Mesenchymal stem cell (in vitro differentiated cells and primary cell): ENCODE measurements around the gene PAX4.

Experiments
- DNase-seq: peaks from one replicate; pipeline ENCODE4 v3.0.0-alpha.2; 2013
- H2AFZ ChIP-seq: one replicate; pipeline ENCODE4 v1.6.1; 2013; ENCODE audit warnings: low read depth, mild to moderate bottlenecking, control low read depth, inconsistent platforms, low read length, moderate library complexity
- H2AK5ac ChIP-seq: 2 replicates; pipeline ENCODE4 v1.6.1; 2013; ENCODE audit warnings: low read length, moderate library complexity, mild to moderate bottlenecking, inconsistent platforms; ENCODE audit not compliant: severe bottlenecking
- H2BK120ac ChIP-seq: one replicate; pipeline ENCODE4 v1.6.1; 2013; ENCODE audit warnings: low read depth, mild to moderate bottlenecking, inconsistent platforms, low read length, moderate library complexity
- H2BK12ac ChIP-seq, 2 experiments: one replicate each; pipeline ENCODE4 v1.6.1; 2013; ENCODE audit warnings: inconsistent platforms in 2 of 2, low read length in 2 of 2, mild to moderate bottlenecking in 2 of 2, moderate library complexity in 2 of 2, control low read depth in 1 of 2
- H2BK15ac ChIP-seq: one replicate; pipeline ENCODE4 v1.6.1; 2013; ENCODE audit warnings: mild to moderate bottlenecking, low read depth, inconsistent platforms; ENCODE audit not compliant: poor library complexity, severe bottlenecking
- H2BK5ac ChIP-seq: 2 replicates; pipeline ENCODE4 v1.6.1; 2013; ENCODE audit warnings: low read depth, mild to moderate bottlenecking, low read length, control low read depth, inconsistent platforms; ENCODE audit not compliant: poor library complexity, severe bottlenecking
- H3K14ac ChIP-seq, 2 experiments: one replicate each; pipeline ENCODE4 v1.6.1; 2013; ENCODE audit warnings: inconsistent platforms in 2 of 2, low read length in 2 of 2, control low read depth in 1 of 2, mild to moderate bottlenecking in 1 of 2, moderate library complexity in 1 of 2
- H3K18ac ChIP-seq, 2 experiments: one replicate each; pipeline ENCODE4 v1.6.1; 2013; ENCODE audit warnings: inconsistent platforms in 2 of 2, low read length in 2 of 2, control low read depth in 1 of 2, low read depth in 1 of 2, mild to moderate bottlenecking in 1 of 2
- H3K23ac ChIP-seq, 2 experiments: one replicate each; pipeline ENCODE4 v1.6.1; 2013; ENCODE audit warnings: inconsistent platforms in 2 of 2, low read length in 2 of 2, mild to moderate bottlenecking in 2 of 2, moderate library complexity in 2 of 2, control low read depth in 1 of 2
- H3K27ac ChIP-seq: 2 replicates; pipeline ENCODE4 v1.5.1; 2013; ENCODE audit warnings: mild to moderate bottlenecking, moderate library complexity, low read length, control low read depth, inconsistent platforms; ENCODE audit not compliant: poor library complexity, severe bottlenecking
- H3K27me3 ChIP-seq, 2 experiments: 2 replicates each; pipeline versions ENCODE4 v1.6.1 to v1.7.0; 2013; ENCODE audit warnings: low read length in 2 of 2, mild to moderate bottlenecking in 2 of 2, moderate library complexity in 2 of 2, control low read depth in 1 of 2, inconsistent platforms in 1 of 2; ENCODE audit not compliant: control insufficient read depth in 1 of 2, insufficient read depth in 1 of 2
- H3K36me3 ChIP-seq, 2 experiments: 2 replicates each; pipeline versions ENCODE4 v1.6.1 to v1.7.0; 2013; ENCODE audit warnings: low read length in 2 of 2, control low read depth in 1 of 2, inconsistent platforms in 1 of 2, low read depth in 1 of 2, mild to moderate bottlenecking in 1 of 2; ENCODE audit not compliant: insufficient read depth in 2 of 2, control insufficient read depth in 1 of 2
- H3K4ac ChIP-seq, 2 experiments: one replicate each; pipeline ENCODE4 v1.6.1; 2013; ENCODE audit warnings: inconsistent platforms in 2 of 2, low read length in 2 of 2, mild to moderate bottlenecking in 2 of 2, moderate library complexity in 2 of 2, control low read depth in 1 of 2, low read depth in 1 of 2
- H3K4me1 ChIP-seq: 2 replicates; pipeline ENCODE4 v1.6.1; 2013; ENCODE audit warnings: low read depth, low read length, control low read depth; ENCODE audit not compliant: control insufficient read depth, insufficient read depth
- H3K4me2 ChIP-seq: 2 replicates; pipeline ENCODE4 v1.6.1; 2013; ENCODE audit warnings: low read length, mild to moderate bottlenecking, inconsistent platforms; ENCODE audit not compliant: poor library complexity, severe bottlenecking
- H3K4me3 ChIP-seq, 2 experiments: 2 replicates each; pipeline versions ENCODE4 v1.5.1 to v1.7.0; 2013; ENCODE audit warnings: low read length in 2 of 2, mild to moderate bottlenecking in 2 of 2, control low read depth in 1 of 2, low read depth in 1 of 2; ENCODE audit not compliant: insufficient read depth in 1 of 2
- H3K79me1 ChIP-seq: replicated peaks from 2 replicates; pipeline ENCODE4 v1.6.1; 2013; ENCODE audit warnings: mild to moderate bottlenecking, control low read depth, low read length, inconsistent platforms; ENCODE audit not compliant: poor library complexity, severe bottlenecking
- H3K9ac ChIP-seq: 2 replicates; pipeline ENCODE4 v1.7.0; 2013; ENCODE audit warnings: mild to moderate bottlenecking, low read length, moderate library complexity
- H3K9me3 ChIP-seq: 2 replicates; pipeline ENCODE4 v1.7.0; 2013; ENCODE audit warnings: mild to moderate bottlenecking, low read length; ENCODE audit not compliant: control insufficient read depth
- H4K8ac ChIP-seq: one replicate; pipeline ENCODE4 v1.6.1; 2013; ENCODE audit warnings: inconsistent platforms, mild to moderate bottlenecking, low read length, moderate library complexity
- H4K91ac ChIP-seq: one replicate; pipeline ENCODE4 v1.6.1; 2013; ENCODE audit warnings: mild to moderate bottlenecking, low read length, inconsistent platforms
- WGBS: methylation state at CpG from one replicate; pipeline ENCODE4 v1.1.7; 2013; ENCODE audit warnings: mixed read lengths; 5-methylcytosine and 5-hydroxymethylcytosine counted together

The PAX4 gene

DNA sequence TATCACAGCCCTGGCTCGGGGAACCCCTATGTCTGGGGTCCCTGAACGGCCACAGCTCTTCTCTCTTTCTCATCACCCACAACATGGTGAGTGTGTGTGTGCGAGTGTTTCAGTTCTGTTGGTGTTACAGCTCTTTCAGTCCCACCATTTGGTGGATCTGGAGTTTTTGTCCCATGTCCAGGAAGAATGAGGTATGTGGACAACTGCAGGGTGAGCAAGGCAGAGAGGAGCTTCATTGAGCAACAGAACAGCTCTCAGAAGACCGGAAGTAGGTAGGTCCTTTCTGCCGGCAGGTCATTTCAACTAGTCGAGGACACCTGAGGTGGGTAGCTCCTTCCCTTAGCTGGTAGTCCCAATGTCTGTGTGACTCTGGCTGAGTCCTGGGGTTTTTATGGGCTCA lies 9.5 kb downstream of the PAX4 start:
- Histone ChIP-seq H3K79me1 (no peaks in the 10 kb centered on the region), H3K18ac (no peak overlapping the region), H3K9ac (no peak overlapping the region), H3K4me1 (no peaks in the 10 kb centered on the region), H3K4me3 (no peak overlapping the region), H4K8ac (no peak overlapping the region), H3K27ac (no peak overlapping the region), H3K9me3 (peaks cover 10% of the 10 kb centered on the region), H3K4ac (no peak overlapping the region), H3K23ac (no peak overlapping the region), H2BK5ac (no peak overlapping the region), H3K36me3 (no peaks in the 10 kb centered on the region), H3K4me2 (no peak overlapping the region), H3K14ac (no peak overlapping the region), H2AFZ (no peak overlapping the region), H2BK15ac (no peak overlapping the region), H2AK5ac (no peak overlapping the region), H3K27me3 (peaks cover 7 to 21% of the 10 kb centered on the region in 2 experiments), H4K91ac (no peak overlapping the region), H2BK120ac (no peak overlapping the region), H2BK12ac (no peak overlapping the region)
- 90% methylated on average over 5 of the region's 6 CpGs for WGBS
- no peak for DNase-seq

GRCh38 chr7:127600885-127601284 lies 17.1 kb downstream of the PAX4 start:
- Histone ChIP-seq H3K18ac (no peak overlapping the region), H3K4ac (no peak overlapping the region), H2BK120ac (no peak overlapping the region)

DNA sequence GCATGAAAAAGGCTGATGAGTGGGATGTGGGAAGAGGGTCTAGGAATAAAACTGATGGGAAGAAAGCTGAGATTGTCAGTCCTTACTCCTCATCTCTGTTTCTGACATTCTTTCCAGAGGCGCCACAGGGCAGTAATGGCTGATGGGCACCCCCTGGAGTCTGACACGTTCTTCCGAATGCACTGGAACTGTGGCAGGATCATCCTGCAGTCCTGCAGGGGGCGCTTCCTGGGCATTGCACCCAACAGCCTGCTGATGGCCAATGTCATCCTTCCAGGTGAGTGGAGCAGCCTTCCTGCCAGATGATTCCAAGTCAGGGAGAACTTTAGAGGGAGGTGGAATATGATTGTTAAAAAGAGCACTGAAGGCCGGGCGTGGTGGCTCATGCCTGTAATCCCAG lies 19.6 kb downstream of the PAX4 start:
- H2BK12ac ChIP-seq, result no peak overlapping the region
- H2BK120ac ChIP-seq, result no peak overlapping the region
- H2AFZ ChIP-seq, result no peak overlapping the region
- H3K79me1 ChIP-seq, result no peaks in the 10 kb centered on the region
- WGBS, result 60% methylated on average over 6 of the region's 6 CpGs
- no peaks in the 10 kb centered on the region for H3K4me1 ChIP-seq
- no peaks in the 10 kb centered on the region for H3K9me3 ChIP-seq
- no peak overlapping the region for H3K23ac ChIP-seq
- H3K4ac ChIP-seq, result no peak overlapping the region
- H4K8ac ChIP-seq, result no peak overlapping the region
- H3K27me3 ChIP-seq, result peaks cover 12 to 20% of the 10 kb centered on the region in 2 experiments
- no peak overlapping the region for H3K27ac ChIP-seq
- H2BK15ac ChIP-seq, result no peak overlapping the region
- no peak overlapping the region for H3K9ac ChIP-seq
- H3K4me2 ChIP-seq, result no peak overlapping the region
- no peak overlapping the region for H3K18ac ChIP-seq
- H3K4me3 ChIP-seq, result no peak overlapping the region
- peaks cover 0 to 4% of the 10 kb centered on the region in 2 experiments for H3K36me3 ChIP-seq
- no peak overlapping the region for H2AK5ac ChIP-seq
- H4K91ac ChIP-seq, result no peak overlapping the region
- H2BK5ac ChIP-seq, result no peak overlapping the region
- no peak for DNase-seq
- H3K14ac ChIP-seq, result no peak overlapping the region

More at GRCh38 chr7:127600885-127601284, 17.1 kb downstream of the PAX4 start:
- no peak overlapping the region for H4K91ac ChIP-seq
- 78% methylated on average over 3 of the region's 3 CpGs for WGBS
- no peaks in the 10 kb centered on the region for H3K36me3 ChIP-seq
- no peaks in the 10 kb centered on the region for H3K79me1 ChIP-seq
- no peak for DNase-seq
- no peak overlapping the region for H2AK5ac ChIP-seq
- H3K9ac ChIP-seq, result no peak overlapping the region
- no peak overlapping the region for H2BK12ac ChIP-seq
- peaks cover 12 to 20% of the 10 kb centered on the region in 2 experiments for H3K27me3 ChIP-seq
- H2AFZ ChIP-seq, result no peak overlapping the region
- no peak overlapping the region for H2BK5ac ChIP-seq
- H4K8ac ChIP-seq, result no peak overlapping the region
- H3K4me2 ChIP-seq, result no peak overlapping the region
- no peaks in the 10 kb centered on the region for H3K4me1 ChIP-seq
- no peak overlapping the region for H3K23ac ChIP-seq
- no peak overlapping the region for H3K14ac ChIP-seq
- no peak overlapping the region for H2BK15ac ChIP-seq
- no peak overlapping the region for H3K4me3 ChIP-seq
- H3K27ac ChIP-seq, result no peak overlapping the region
- peaks cover 7% of the 10 kb centered on the region for H3K9me3 ChIP-seq

GRCh38 chr7:127595737-127596136 lies 22.2 kb downstream of the PAX4 start:
- Histone ChIP-seq H2BK5ac (no peak overlapping the region), H3K4me1 (no peaks in the 10 kb centered on the region), H4K8ac (no peak overlapping the region), H2AK5ac (no peak overlapping the region), H4K91ac (no peak overlapping the region), H2BK120ac (no peak overlapping the region), H3K36me3 (peaks cover 12 to 17% of the 10 kb centered on the region in 2 experiments), H3K9me3 (no peaks in the 10 kb centered on the region), H3K14ac (no peak overlapping the region), H2AFZ (no peak overlapping the region), H3K27ac (no peak overlapping the region), H3K79me1 (peaks cover 6% of the 10 kb centered on the region), H2BK12ac (no peak overlapping the region), H3K4me3 (no peak overlapping the region), H3K4me2 (no peak overlapping the region), H3K9ac (no peak overlapping the region), H3K4ac (no peak overlapping the region), H3K18ac (no peak overlapping the region), H3K23ac (no peak overlapping the region), H2BK15ac (no peak overlapping the region), H3K27me3 (peaks cover 6 to 9% of the 10 kb centered on the region in 2 experiments)
- WGBS, result 92% methylated on average over 4 of the region's 5 CpGs
- no peak for DNase-seq
